IMR-90 (cell line): ENCODE data around the gene ALDH1B1. TPM values are rescaled to one million over a fixed set of nuclear protein-coding genes. Genes with fewer than 3 reads are reported as not detected.

Experiments
- ATAC-seq: fragments of 200-7000 bp; cut with Tn5 transposase; 2 replicates; pipeline ENCODE4 v1.9.1; 2020; ENCODE audit warnings: low read depth, mild to moderate bottlenecking, moderate library complexity
- BruUV-seq: library from RNA; stranded (reverse); fragments of 400-500 nt; replicated peaks from 2 replicates; lab custom pipeline; 2021; lab: Mats Ljungman, UMichigan
- CTCF ChIA-PET: fragments of 300-600 bp; formaldehyde crosslinking; extraction: SDS; loops from one replicate; lab custom pipeline; 2021; ENCODE audit warnings: antibody characterized with exemption; lab: Yijun Ruan, JAX
- POLR2A ChIA-PET: fragments of 300-600 bp; sonication (Branson Sonifier 250); formaldehyde crosslinking; loops from one replicate; lab custom pipeline; 2022; ENCODE audit warnings: antibody characterized with exemption; ENCODE audit not compliant: unreplicated experiment; lab: Charles Lee
- DNase-seq: peaks from one replicate; pipeline ENCODE4 v3.0.0; 2013
- H2AFZ ChIP-seq: replicated peaks from 2 replicates; pipeline ENCODE3; 2013; ENCODE audit warnings: low read length, mild to moderate bottlenecking; ENCODE audit not compliant: poor library complexity
- H2AK5ac ChIP-seq: 2 replicates; pipeline ENCODE4 v1.6.1; 2013; ENCODE audit warnings: low read depth, low read length, inconsistent platforms
- H2AK9ac ChIP-seq: replicated peaks from 2 replicates; pipeline ENCODE3; 2013; ENCODE audit warnings: mild to moderate bottlenecking, low read depth, low read length, moderate library complexity; ENCODE audit not compliant: poor library complexity
- H2BK120ac ChIP-seq: 2 replicates; pipeline ENCODE4 v1.6.1; 2013; ENCODE audit warnings: low read depth, low read length, inconsistent platforms
- H2BK15ac ChIP-seq: 3 replicates; pipeline ENCODE4 v1.6.1; 2013; ENCODE audit warnings: low read depth, low read length, inconsistent platforms
- H2BK20ac ChIP-seq: 2 replicates; pipeline ENCODE4 v1.6.1; 2013; ENCODE audit warnings: low read depth, mild to moderate bottlenecking, inconsistent platforms, low read length, moderate library complexity
- H2BK5ac ChIP-seq: 2 replicates; pipeline ENCODE4 v1.6.1; 2013; ENCODE audit warnings: mild to moderate bottlenecking, low read depth, low read length, inconsistent platforms; ENCODE audit not compliant: poor library complexity, severe bottlenecking
- H3K14ac ChIP-seq: replicated peaks from 2 replicates; pipeline ENCODE4 v1.6.1; 2013; ENCODE audit warnings: low read depth, low read length, inconsistent platforms
- H3K18ac ChIP-seq: 2 replicates; pipeline ENCODE4 v1.6.1; 2013; ENCODE audit warnings: low read depth, low read length, control low read depth
- H3K23ac ChIP-seq: 2 replicates; pipeline ENCODE4 v1.6.1; 2013; ENCODE audit warnings: low read depth, low read length, inconsistent platforms
- H3K27ac ChIP-seq: 2 replicates; pipeline ENCODE4 v1.5.1; 2013; ENCODE audit warnings: mild to moderate bottlenecking, control low read depth, low read length; ENCODE audit not compliant: insufficient read depth
- H3K27me3 ChIP-seq: 2 replicates; pipeline ENCODE4 v1.6.1; 2013; ENCODE audit warnings: low read length; ENCODE audit not compliant: control insufficient read depth, insufficient read depth
- H3K36me3 ChIP-seq: 2 replicates; pipeline ENCODE4 v1.6.1; 2013; ENCODE audit warnings: low read length, mixed read lengths; ENCODE audit not compliant: control insufficient read depth, insufficient read depth
- H3K4ac ChIP-seq: 2 replicates; pipeline ENCODE4 v1.6.1; 2013; ENCODE audit warnings: low read depth, low read length, inconsistent platforms
- H3K4me1 ChIP-seq: 2 replicates; pipeline ENCODE4 v1.6.1; 2013; ENCODE audit warnings: low read length, mixed read lengths; ENCODE audit not compliant: control insufficient read depth, insufficient read depth
- H3K4me2 ChIP-seq: 2 replicates; pipeline ENCODE4 v1.6.1; 2013; ENCODE audit warnings: low read depth, mild to moderate bottlenecking, control low read depth, low read length, moderate library complexity
- H3K4me3 ChIP-seq: 2 replicates; pipeline ENCODE4 v1.5.1; 2013; ENCODE audit warnings: low read depth, mild to moderate bottlenecking, control low read depth, low read length, moderate library complexity; ENCODE audit not compliant: insufficient read depth
- H3K56ac ChIP-seq: 2 replicates; pipeline ENCODE4 v1.6.1; 2013; ENCODE audit warnings: low read length, inconsistent platforms; ENCODE audit not compliant: insufficient read depth; ENCODE audit errors: extremely low read depth
- H3K79me1 ChIP-seq, 2 experiments: 2 replicates each; pipeline ENCODE4 v1.6.1; 2013; ENCODE audit warnings: low read length in 2 of 2, inconsistent platforms in 1 of 2, low read depth in 1 of 2
- H3K9ac ChIP-seq: 2 replicates; pipeline ENCODE4 v1.6.1; 2013; ENCODE audit warnings: low read depth, low read length, control low read depth
- H3K9me1 ChIP-seq: 2 replicates; pipeline ENCODE4 v1.6.1; 2013; ENCODE audit warnings: low read length, inconsistent platforms; ENCODE audit not compliant: insufficient read depth
- H3K9me3 ChIP-seq: 2 replicates; pipeline ENCODE4 v1.6.1; 2013; ENCODE audit warnings: low read length; ENCODE audit not compliant: control insufficient read depth, insufficient read depth
- H4K20me1 ChIP-seq: 2 replicates; pipeline ENCODE4 v1.6.1; 2013; ENCODE audit warnings: low read length, inconsistent platforms; ENCODE audit not compliant: insufficient read depth
- H4K5ac ChIP-seq: 2 replicates; pipeline ENCODE4 v1.6.1; 2013; ENCODE audit warnings: mild to moderate bottlenecking, low read depth, low read length, control low read depth
- H4K8ac ChIP-seq, 2 experiments: 2 replicates each; pipeline ENCODE4 v1.6.1; 2013; ENCODE audit warnings: low read depth in 2 of 2, low read length in 2 of 2, control low read depth in 1 of 2, inconsistent platforms in 1 of 2
- H4K91ac ChIP-seq: 2 replicates; pipeline ENCODE4 v1.6.1; 2013; ENCODE audit warnings: low read depth, low read length, inconsistent platforms; ENCODE audit not compliant: insufficient read depth
- BHLHE40 ChIP-seq: fragments of 150-350 bp; IDR thresholded peaks from 2 replicates; pipeline ENCODE4 v1.6.1; 2016; ENCODE audit warnings: mild to moderate bottlenecking, low read depth, low read length
- CEBPB ChIP-seq: IDR thresholded peaks from 2 replicates; pipeline ENCODE4 v1.6.1; 2012; ENCODE audit warnings: low read depth, low read length, improper control_type of control experiment
- CHD1 ChIP-seq: IDR thresholded peaks from 2 replicates; pipeline ENCODE4 v1.6.1; 2012; ENCODE audit warnings: low read depth, low read length, improper control_type of control experiment
- CTCF ChIP-seq: conservative IDR thresholded peaks from 2 replicates; pipeline ENCODE4 v1.5.1; 2012; ENCODE audit warnings: mild to moderate bottlenecking, low read depth, low read length, improper control_type of control experiment
- FOS ChIP-seq: fragments of 150-350 bp; IDR thresholded peaks from 2 replicates; pipeline ENCODE4 v1.6.1; 2016; ENCODE audit warnings: low read depth, low read length
- MAFK ChIP-seq: IDR thresholded peaks from 2 replicates; pipeline ENCODE4 v1.6.1; 2012; ENCODE audit warnings: low read depth, low read length, improper control_type of control experiment
- MAZ ChIP-seq: IDR thresholded peaks from 2 replicates; pipeline ENCODE4 v1.6.1; 2012; ENCODE audit warnings: low read depth, mild to moderate bottlenecking, low read length, improper control_type of control experiment, moderate library complexity, borderline replicate concordance
- MXI1 ChIP-seq: IDR thresholded peaks from 2 replicates; pipeline ENCODE4 v1.6.1; 2012; ENCODE audit warnings: low read depth, mild to moderate bottlenecking, low read length, moderate library complexity, borderline replicate concordance
- NFE2L2 ChIP-seq: fragments of 150-350 bp; IDR thresholded peaks from 2 replicates; pipeline ENCODE4 v1.6.1; 2016; ENCODE audit warnings: low read depth, mild to moderate bottlenecking, low read length
- POLR2A ChIP-seq: IDR thresholded peaks from 2 replicates; pipeline ENCODE4 v1.6.1; 2012; ENCODE audit warnings: mild to moderate bottlenecking, low read depth, low read length
- RAD21 ChIP-seq: IDR thresholded peaks from 2 replicates; pipeline ENCODE4 v1.6.1; 2012; ENCODE audit warnings: low read length, improper control_type of control experiment
- RCOR1 ChIP-seq: IDR thresholded peaks from 2 replicates; pipeline ENCODE4 v1.6.1; 2012; ENCODE audit warnings: mild to moderate bottlenecking, low read length, improper control_type of control experiment; ENCODE audit not compliant: insufficient replicate concordance
- RFX5 ChIP-seq: IDR thresholded peaks from 2 replicates; pipeline ENCODE4 v1.8.0; 2012; ENCODE audit warnings: low read depth, mild to moderate bottlenecking, low read length, moderate library complexity
- SMC3 ChIP-seq: fragments of 150-350 bp; IDR thresholded peaks from 2 replicates; pipeline ENCODE4 v1.6.1; 2016; ENCODE audit warnings: low read depth, mild to moderate bottlenecking, antibody characterized with exemption, low read length, moderate library complexity
- WGBS, 2 experiments: methylation state at CpG; one replicate each; pipeline versions ENCODE4 v1.1.5 to v1.1.7; 2013; ENCODE audit warnings: missing lambda C conversion rate in 2 of 2; ENCODE audit not compliant: insufficient read length in 1 of 2; ENCODE audit errors: extremely low coverage in 2 of 2; 5-methylcytosine and 5-hydroxymethylcytosine counted together
- dilution Hi-C: fragments of 300-500 bp; cut with HindIII; formaldehyde crosslinking; loops from one replicate; pipeline ENCODE4 v1.14.3; 2018; ENCODE audit warnings: low sequenced_read_pairs; ENCODE audit not compliant: unreplicated experiment
- in situ Hi-C: fragments of 300-500 bp; cut with MboI; formaldehyde crosslinking; loops from 3 replicates; pipeline ENCODE4 v1.14.3; 2019; ENCODE audit warnings: low sequenced_read_pairs, inconsistent platforms, mixed read lengths
- intact Hi-C: fragments of 100-400 bp; cut with micrococcal nuclease; formaldehyde crosslinking; loops from 2 replicates; pipeline ENCODE4 v1.10.0; 2022
- polyA plus RNA-seq, 3 experiments: library from polyadenylated mRNA; depleted of rRNA; stranded (reverse); fragments of >200 nt; gene quantifications; 2 replicates each; pipeline ENCODE4 v1.2.3, GENCODE V29; 2012; ENCODE audit warnings: low replicate concordance in 1 of 3
- total RNA-seq: library from RNA; depleted of rRNA; stranded (reverse); fragments of >200 nt; gene quantifications from 2 replicates; pipeline ENCODE4 v1.2.3, GENCODE V29; 2012
- TF ChIP-seq, protein P1 (sequence below): fragments of 150-350 bp; IDR thresholded peaks from 2 replicates; pipeline ENCODE4 v1.6.1; 2016; ENCODE audit warnings: low read depth, mild to moderate bottlenecking, low read length, moderate library complexity, borderline replicate concordance
- TF ChIP-seq, protein P2 (sequence below): fragments of 150-350 bp; IDR thresholded peaks from 2 replicates; pipeline ENCODE4 v1.6.1; 2017; ENCODE audit warnings: mild to moderate bottlenecking, antibody characterized with exemption, low read length, low read depth

The ALDH1B1 gene
- total and polyA plus RNA-seq, 2 of the 4 experiments (the other 2 are of a cell fraction), result 29.6 to 37.6 TPM

DNA sequence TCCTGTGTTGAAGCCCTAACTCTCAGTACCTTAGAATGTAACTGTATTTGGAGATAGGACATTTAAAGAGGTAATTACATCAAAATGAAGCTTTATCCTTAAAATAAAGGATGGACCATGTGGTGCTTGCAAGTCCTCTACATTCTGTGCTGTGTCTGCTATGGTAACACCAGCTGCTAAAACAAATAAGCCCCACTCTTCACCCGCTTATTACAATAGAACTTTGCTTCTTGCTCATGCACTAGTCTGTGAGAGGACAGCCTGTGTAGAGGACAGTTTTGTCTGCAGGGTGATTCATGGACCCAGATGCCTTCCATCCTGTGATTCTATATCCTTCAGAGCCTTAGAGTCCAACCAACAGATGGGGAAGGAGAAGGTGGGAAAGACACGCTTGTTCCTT, 44.2 kb downstream of the ALDH1B1 start:
- CTCF ChIA-PET, result no interaction called here
- in situ Hi-C loops (no loop called here), dilution Hi-C loops (no loop called here), intact Hi-C loops (no loop called here)
- H3K4ac ChIP-seq, result peak overlapping the region; percentile 83
- H4K5ac ChIP-seq, result peak overlapping the region; percentile 94; the same call in 1 of the 2 replicates
- H4K20me1 ChIP-seq, result no peaks in the 10 kb centered on the region
- peak overlapping the region; percentile 88 for H2AFZ ChIP-seq
- H3K23ac ChIP-seq, result 0 out of 2 replicates have a peak overlapping the region, but pooled peaks have one; percentile 67
- peak overlapping the region; percentile 85 to 87 for H4K8ac ChIP-seq
- peak overlapping the region; percentile 84 for H2BK20ac ChIP-seq
- H3K18ac ChIP-seq, result peak overlapping the region; percentile 96; the same call in 1 of the 2 replicates
- no peaks in the 10 kb centered on the region for H3K36me3 ChIP-seq
- peak overlapping the region; percentile 95 for H4K91ac ChIP-seq
- WGBS, 2 experiments, result no CpG with 5 or more reads among the region's 2 CpGs
- no peaks in the 10 kb centered on the region for H3K9me3 ChIP-seq
- no TSS peak for BruUV-seq
- H3K27ac ChIP-seq, result no peak overlapping the region
- H3K4me3 ChIP-seq, result no peak overlapping the region
- peaks cover 2% of the 10 kb centered on the region; the same call in 1 of the 2 replicates for H3K27me3 ChIP-seq
- H3K4me2 ChIP-seq, result no peak overlapping the region
- peak overlapping the region; percentile 44; the same call in 1 of the 2 replicates for H3K14ac ChIP-seq
- no peaks in the 10 kb centered on the region; a peak in 1 of 4 replicates for H3K79me1 ChIP-seq
- H2AK9ac ChIP-seq, result peak overlapping the region; percentile 60
- peak overlapping the region; percentile 73; the same call in 2 of the 3 replicates for H2BK15ac ChIP-seq
- peak overlapping the region; percentile 86 for H2BK120ac ChIP-seq
- POLR2A ChIA-PET, result no interaction called here
- H3K56ac ChIP-seq, result no peak overlapping the region
- no peak for ATAC-seq
- peaks cover 3% of the 10 kb centered on the region; the same call in 1 of the 2 replicates for H3K9me1 ChIP-seq
- no peak overlapping the region for H3K9ac ChIP-seq
- peak overlapping the region; percentile 76 for H2BK5ac ChIP-seq
- no peak for TF ChIP-seq FOS
- TF ChIP-seq MXI1, result no peak
- no peak for TF ChIP-seq RAD21
- no peak for TF ChIP-seq RFX5
- TF ChIP-seq NFE2L2, result no peak
- TF ChIP-seq MAZ, result no peak
- no peak for TF ChIP-seq MAFK
- no peak for TF ChIP-seq RCOR1
- TF ChIP-seq, protein P1, sequence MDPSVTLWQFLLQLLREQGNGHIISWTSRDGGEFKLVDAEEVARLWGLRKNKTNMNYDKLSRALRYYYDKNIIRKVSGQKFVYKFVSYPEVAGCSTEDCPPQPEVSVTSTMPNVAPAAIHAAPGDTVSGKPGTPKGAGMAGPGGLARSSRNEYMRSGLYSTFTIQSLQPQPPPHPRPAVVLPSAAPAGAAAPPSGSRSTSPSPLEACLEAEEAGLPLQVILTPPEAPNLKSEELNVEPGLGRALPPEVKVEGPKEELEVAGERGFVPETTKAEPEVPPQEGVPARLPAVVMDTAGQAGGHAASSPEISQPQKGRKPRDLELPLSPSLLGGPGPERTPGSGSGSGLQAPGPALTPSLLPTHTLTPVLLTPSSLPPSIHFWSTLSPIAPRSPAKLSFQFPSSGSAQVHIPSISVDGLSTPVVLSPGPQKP, result no peak
- TF ChIP-seq, protein P2, sequence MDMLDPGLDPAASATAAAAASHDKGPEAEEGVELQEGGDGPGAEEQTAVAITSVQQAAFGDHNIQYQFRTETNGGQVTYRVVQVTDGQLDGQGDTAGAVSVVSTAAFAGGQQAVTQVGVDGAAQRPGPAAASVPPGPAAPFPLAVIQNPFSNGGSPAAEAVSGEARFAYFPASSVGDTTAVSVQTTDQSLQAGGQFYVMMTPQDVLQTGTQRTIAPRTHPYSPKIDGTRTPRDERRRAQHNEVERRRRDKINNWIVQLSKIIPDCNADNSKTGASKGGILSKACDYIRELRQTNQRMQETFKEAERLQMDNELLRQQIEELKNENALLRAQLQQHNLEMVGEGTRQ, result no peak
- TF ChIP-seq SMC3, result no peak
- TF ChIP-seq CHD1, result no peak
- no peak for TF ChIP-seq CTCF
- TF ChIP-seq POLR2A, result no peak
- TF ChIP-seq BHLHE40, result no peak
- no peak for TF ChIP-seq CEBPB
- no peak for DNase-seq
- H3K4me1 ChIP-seq, result peaks cover 15% of the 10 kb centered on the region
- H2AK5ac ChIP-seq, result peak overlapping the region; percentile 85; the same call in 1 of the 2 replicates
